HepG2 (cell line): ENCODE measurements around the gene MYO7B. TPM values are rescaled to one million over a fixed set of nuclear protein-coding genes. Genes with fewer than 3 reads are reported as not detected.

Source experiments
- ATF7-NPFF ChIP-seq: sonication (generic); formaldehyde crosslinking; IDR thresholded peaks from 2 replicates; pipeline ENCODE4 v1.8.1; 2023; ENCODE audit warnings: mild to moderate bottlenecking, low read depth, missing genetic modification reagents, moderate library complexity
- CBX5 ChIP-seq: sonication (generic); formaldehyde crosslinking; IDR thresholded peaks from 2 replicates; pipeline ENCODE4 v1.4.0; 2020; ENCODE audit warnings: missing genetic modification reagents, borderline replicate concordance
- PRPF4 ChIP-seq: fragments of 200-400 bp; formaldehyde crosslinking; IDR thresholded peaks from 2 replicates; pipeline ENCODE4 v1.6.1; 2016; ENCODE audit warnings: low read length, low read depth; ENCODE audit not compliant: poor library complexity, severe bottlenecking
- SIX4 ChIP-seq: sonication (generic); formaldehyde crosslinking; IDR thresholded peaks from 2 replicates; pipeline ENCODE4 v1.4.0; 2020; ENCODE audit warnings: missing genetic modification reagents
- SOX5 ChIP-seq: IDR thresholded peaks from 2 replicates; pipeline ENCODE4 v1.6.1; 2016; ENCODE audit warnings: borderline replicate concordance
- SYNCRIP ChIP-seq: fragments of 200-400 bp; formaldehyde crosslinking; IDR thresholded peaks from 2 replicates; pipeline ENCODE4 v1.6.1; 2018; ENCODE audit warnings: mild to moderate bottlenecking, low read depth, low read length; ENCODE audit not compliant: insufficient read depth
- ZBTB3 ChIP-seq: sonication (generic); formaldehyde crosslinking; IDR thresholded peaks from 2 replicates; pipeline ENCODE4 v1.4.0; 2020; ENCODE audit warnings: low read depth, mild to moderate bottlenecking, moderate library complexity, missing genetic modification reagents, borderline replicate concordance
- ZNF136 ChIP-seq: sonication (generic); formaldehyde crosslinking; IDR thresholded peaks from 2 replicates; pipeline ENCODE4 v1.8.1; 2022; ENCODE audit warnings: low read depth, mild to moderate bottlenecking, moderate library complexity, missing genetic modification reagents
- ZNF24 ChIP-seq: fragments of 450-650 bp; IDR thresholded peaks from 2 replicates; pipeline ENCODE4 v1.6.1; 2017; ENCODE audit warnings: antibody characterized with exemption, mild to moderate bottlenecking
- ZNF501 ChIP-seq: sonication (generic); formaldehyde crosslinking; IDR thresholded peaks from 2 replicates; pipeline ENCODE4 v1.5.1; 2020; ENCODE audit warnings: mild to moderate bottlenecking, moderate library complexity, missing genetic modification reagents
- ZNF605 ChIP-seq: sonication (generic); formaldehyde crosslinking; IDR thresholded peaks from 2 replicates; pipeline ENCODE4 v1.8.0; 2022; ENCODE audit warnings: mild to moderate bottlenecking, missing genetic modification reagents
- ZNF629 ChIP-seq: sonication (generic); formaldehyde crosslinking; conservative IDR thresholded peaks from 2 replicates; pipeline ENCODE4 v1.5.0; 2020; ENCODE audit warnings: missing genetic modification reagents
- ZNF816 ChIP-seq: sonication (generic); formaldehyde crosslinking; IDR thresholded peaks from 2 replicates; pipeline ENCODE4 v1.8.0; 2022; ENCODE audit warnings: missing genetic modification reagents, mild to moderate bottlenecking, borderline replicate concordance
- polyA plus RNA-seq, 8 experiments: library from polyadenylated mRNA; depleted of rRNA in 3 of 8; stranded (reverse) in 7 of 8; unstranded in 1 of 8; fragments of >200 nt; fragmentation: Illumina TruSeq in 4 of 8; extraction: Trizol in 4 of 8; gene quantifications; 2 replicates each; pipeline versions ENCODE4 v1.2.1 to v1.2.3, GENCODE V29; 2011 to 2016; ENCODE audit warnings: low read depth in 4 of 8, missing spikeins in 1 of 8, mixed read lengths in 1 of 8; ENCODE audit not compliant: insufficient read depth in 1 of 8
- total RNA-seq, 5 experiments: library from RNA; depleted of rRNA; stranded (reverse); fragments of >200 nt; fragmentation: Illumina TruSeq; extraction: Trizol; gene quantifications; 2 replicates each; pipeline ENCODE4 v1.2.3, GENCODE V29; 2016; ENCODE audit warnings: low read depth in 1 of 5
- TF ChIP-seq, protein P1 (sequence below): sonication (generic); formaldehyde crosslinking; IDR thresholded peaks from 2 replicates; pipeline ENCODE4 v1.4.0; 2020; ENCODE audit warnings: missing genetic modification reagents
- TF ChIP-seq, protein P2 (sequence below): sonication (generic); formaldehyde crosslinking; IDR thresholded peaks from 2 replicates; pipeline ENCODE4 v1.8.0; 2023; ENCODE audit warnings: mild to moderate bottlenecking, missing genetic modification reagents
- TF ChIP-seq, protein P3 (sequence below): sonication (generic); formaldehyde crosslinking; IDR thresholded peaks from 2 replicates; pipeline ENCODE4 v1.4.0; 2020; ENCODE audit warnings: missing genetic modification reagents
- TF ChIP-seq, protein P4 (sequence below): sonication (generic); formaldehyde crosslinking; IDR thresholded peaks from 2 replicates; pipeline ENCODE4 v1.9.0; 2021; ENCODE audit warnings: missing genetic modification reagents, borderline replicate concordance
- TF ChIP-seq, protein P5 (sequence below): sonication (generic); formaldehyde crosslinking; IDR thresholded peaks from 2 replicates; pipeline ENCODE4 v1.4.0; 2020; ENCODE audit warnings: missing genetic modification reagents

MYO7B gene
- total and polyA plus RNA-seq, 2 of the 13 experiments (the other 11 are each of a cell fraction or from before 2014, with no cell fraction given): not detected

DNA sequence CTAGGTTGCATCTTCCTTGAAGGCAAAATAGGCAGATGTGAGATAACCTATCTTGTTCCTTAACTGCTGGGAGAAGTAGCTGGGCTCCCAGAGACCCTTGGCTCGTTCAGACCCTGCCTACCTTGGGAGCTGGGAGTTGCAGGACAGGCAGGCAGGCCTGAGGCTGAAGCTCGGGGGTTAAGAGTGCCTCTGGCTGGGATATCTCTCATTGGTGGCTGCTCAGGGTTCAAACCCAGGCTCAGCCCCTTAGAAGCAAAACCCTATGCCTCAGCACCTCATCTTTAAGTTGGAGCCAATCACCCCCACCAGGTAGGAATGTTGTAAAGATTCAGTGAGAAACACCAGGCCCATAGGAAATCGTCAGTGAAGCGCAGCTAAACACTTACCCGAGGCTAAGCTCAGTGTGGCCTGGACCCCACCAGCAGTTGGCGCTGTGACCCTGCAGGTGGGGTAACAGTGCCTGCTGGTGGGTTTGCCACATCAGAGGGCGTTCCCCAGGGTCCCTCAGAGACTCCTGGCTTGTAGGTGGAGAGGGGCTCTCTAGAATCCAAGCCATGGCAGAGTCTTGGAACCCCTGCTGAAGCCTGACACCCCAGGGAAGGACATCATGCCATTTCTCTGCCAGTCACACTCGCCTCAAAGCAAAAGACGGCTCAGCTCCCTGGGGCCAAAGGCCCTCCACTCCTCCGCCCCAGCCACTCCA lies 55.9 kb downstream of the MYO7B start (continued):
- TF ChIP-seq SYNCRIP: no peak
- TF ChIP-seq ZNF136 (CRISPR knock-in tag): no peak
- no peak for TF ChIP-seq ZBTB3 (CRISPR knock-in tag)
- no peak; the same call in 1 of the 2 replicates for TF ChIP-seq SOX5 (CRISPR knock-in tag)
- TF ChIP-seq, protein P1, sequence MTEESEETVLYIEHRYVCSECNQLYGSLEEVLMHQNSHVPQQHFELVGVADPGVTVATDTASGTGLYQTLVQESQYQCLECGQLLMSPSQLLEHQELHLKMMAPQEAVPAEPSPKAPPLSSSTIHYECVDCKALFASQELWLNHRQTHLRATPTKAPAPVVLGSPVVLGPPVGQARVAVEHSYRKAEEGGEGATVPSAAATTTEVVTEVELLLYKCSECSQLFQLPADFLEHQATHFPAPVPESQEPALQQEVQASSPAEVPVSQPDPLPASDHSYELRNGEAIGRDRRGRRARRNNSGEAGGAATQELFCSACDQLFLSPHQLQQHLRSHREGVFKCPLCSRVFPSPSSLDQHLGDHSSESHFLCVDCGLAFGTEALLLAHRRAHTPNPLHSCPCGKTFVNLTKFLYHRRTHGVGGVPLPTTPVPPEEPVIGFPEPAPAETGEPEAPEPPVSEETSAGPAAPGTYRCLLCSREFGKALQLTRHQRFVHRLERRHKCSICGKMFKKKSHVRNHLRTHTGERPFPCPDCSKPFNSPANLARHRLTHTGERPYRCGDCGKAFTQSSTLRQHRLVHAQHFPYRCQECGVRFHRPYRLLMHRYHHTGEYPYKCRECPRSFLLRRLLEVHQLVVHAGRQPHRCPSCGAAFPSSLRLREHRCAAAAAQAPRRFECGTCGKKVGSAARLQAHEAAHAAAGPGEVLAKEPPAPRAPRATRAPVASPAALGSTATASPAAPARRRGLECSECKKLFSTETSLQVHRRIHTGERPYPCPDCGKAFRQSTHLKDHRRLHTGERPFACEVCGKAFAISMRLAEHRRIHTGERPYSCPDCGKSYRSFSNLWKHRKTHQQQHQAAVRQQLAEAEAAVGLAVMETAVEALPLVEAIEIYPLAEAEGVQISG (CRISPR knock-in tag): peak; percentile 73
- no peak for TF ChIP-seq SIX4
- peak; percentile 60; the same call in 1 of the 2 replicates for TF ChIP-seq ZNF24
- TF ChIP-seq, protein P2, sequence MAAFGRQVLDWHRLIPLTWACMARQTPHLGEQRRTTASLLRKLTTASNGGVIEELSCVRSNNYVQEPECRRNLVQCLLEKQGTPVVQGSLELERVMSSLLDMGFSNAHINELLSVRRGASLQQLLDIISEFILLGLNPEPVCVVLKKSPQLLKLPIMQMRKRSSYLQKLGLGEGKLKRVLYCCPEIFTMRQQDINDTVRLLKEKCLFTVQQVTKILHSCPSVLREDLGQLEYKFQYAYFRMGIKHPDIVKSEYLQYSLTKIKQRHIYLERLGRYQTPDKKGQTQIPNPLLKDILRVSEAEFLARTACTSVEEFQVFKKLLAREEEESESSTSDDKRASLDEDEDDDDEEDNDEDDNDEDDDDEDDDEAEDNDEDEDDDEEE (CRISPR knock-in tag): no peak
- TF ChIP-seq ATF7-NPFF (CRISPR knock-in tag): no peak
- no peak for TF ChIP-seq PRPF4
- TF ChIP-seq ZNF629 (CRISPR knock-in tag): no peak
- TF ChIP-seq ZNF605: 0 out of 2 replicates have a peak, but pooled peaks have one; percentile 48
- TF ChIP-seq, protein P3, sequence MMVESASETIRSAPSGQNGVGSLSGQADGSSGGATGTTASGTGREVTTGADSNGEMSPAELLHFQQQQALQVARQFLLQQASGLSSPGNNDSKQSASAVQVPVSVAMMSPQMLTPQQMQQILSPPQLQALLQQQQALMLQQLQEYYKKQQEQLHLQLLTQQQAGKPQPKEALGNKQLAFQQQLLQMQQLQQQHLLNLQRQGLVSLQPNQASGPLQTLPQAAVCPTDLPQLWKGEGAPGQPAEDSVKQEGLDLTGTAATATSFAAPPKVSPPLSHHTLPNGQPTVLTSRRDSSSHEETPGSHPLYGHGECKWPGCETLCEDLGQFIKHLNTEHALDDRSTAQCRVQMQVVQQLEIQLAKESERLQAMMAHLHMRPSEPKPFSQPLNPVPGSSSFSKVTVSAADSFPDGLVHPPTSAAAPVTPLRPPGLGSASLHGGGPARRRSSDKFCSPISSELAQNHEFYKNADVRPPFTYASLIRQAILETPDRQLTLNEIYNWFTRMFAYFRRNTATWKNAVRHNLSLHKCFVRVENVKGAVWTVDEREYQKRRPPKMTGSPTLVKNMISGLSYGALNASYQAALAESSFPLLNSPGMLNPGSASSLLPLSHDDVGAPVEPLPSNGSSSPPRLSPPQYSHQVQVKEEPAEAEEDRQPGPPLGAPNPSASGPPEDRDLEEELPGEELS (CRISPR knock-in tag): no peak
- TF ChIP-seq, protein P4, sequence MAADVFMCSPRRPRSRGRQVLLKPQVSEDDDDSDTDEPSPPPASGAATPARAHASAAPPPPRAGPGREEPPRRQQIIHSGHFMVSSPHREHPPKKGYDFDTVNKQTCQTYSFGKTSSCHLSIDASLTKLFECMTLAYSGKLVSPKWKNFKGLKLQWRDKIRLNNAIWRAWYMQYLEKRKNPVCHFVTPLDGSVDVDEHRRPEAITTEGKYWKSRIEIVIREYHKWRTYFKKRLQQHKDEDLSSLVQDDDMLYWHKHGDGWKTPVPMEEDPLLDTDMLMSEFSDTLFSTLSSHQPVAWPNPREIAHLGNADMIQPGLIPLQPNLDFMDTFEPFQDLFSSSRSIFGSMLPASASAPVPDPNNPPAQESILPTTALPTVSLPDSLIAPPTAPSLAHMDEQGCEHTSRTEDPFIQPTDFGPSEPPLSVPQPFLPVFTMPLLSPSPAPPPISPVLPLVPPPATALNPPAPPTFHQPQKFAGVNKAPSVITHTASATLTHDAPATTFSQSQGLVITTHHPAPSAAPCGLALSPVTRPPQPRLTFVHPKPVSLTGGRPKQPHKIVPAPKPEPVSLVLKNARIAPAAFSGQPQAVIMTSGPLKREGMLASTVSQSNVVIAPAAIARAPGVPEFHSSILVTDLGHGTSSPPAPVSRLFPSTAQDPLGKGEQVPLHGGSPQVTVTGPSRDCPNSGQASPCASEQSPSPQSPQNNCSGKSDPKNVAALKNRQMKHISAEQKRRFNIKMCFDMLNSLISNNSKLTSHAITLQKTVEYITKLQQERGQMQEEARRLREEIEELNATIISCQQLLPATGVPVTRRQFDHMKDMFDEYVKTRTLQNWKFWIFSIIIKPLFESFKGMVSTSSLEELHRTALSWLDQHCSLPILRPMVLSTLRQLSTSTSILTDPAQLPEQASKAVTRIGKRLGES (CRISPR knock-in tag): no peak
- peak; percentile 41; the same call in 1 of the 2 replicates for TF ChIP-seq CBX5 (CRISPR knock-in tag)
- peak; percentile 86 for TF ChIP-seq ZNF501 (CRISPR knock-in tag)
- no peak for TF ChIP-seq ZNF816
- TF ChIP-seq, protein P5, sequence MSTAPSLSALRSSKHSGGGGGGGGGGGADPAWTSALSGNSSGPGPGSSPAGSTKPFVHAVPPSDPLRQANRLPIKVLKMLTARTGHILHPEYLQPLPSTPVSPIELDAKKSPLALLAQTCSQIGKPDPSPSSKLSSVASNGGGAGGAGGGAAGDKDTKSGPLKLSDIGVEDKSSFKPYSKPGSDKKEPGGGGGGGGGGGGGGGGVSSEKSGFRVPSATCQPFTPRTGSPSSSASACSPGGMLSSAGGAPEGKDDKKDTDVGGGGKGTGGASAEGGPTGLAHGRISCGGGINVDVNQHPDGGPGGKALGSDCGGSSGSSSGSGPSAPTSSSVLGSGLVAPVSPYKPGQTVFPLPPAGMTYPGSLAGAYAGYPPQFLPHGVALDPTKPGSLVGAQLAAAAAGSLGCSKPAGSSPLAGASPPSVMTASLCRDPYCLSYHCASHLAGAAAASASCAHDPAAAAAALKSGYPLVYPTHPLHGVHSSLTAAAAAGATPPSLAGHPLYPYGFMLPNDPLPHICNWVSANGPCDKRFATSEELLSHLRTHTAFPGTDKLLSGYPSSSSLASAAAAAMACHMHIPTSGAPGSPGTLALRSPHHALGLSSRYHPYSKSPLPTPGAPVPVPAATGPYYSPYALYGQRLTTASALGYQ (CRISPR knock-in tag): no peak
